GM18870 (cell line): ENCODE results near the gene CHST11.
"Not testable (repeated sequence)": the region's sequence is repeated elsewhere in the genome, so short reads cannot be mapped to it uniquely, and the experiment has no call there.

Experiments used
- ATAC-seq: cut with Tn5 transposase; IDR thresholded peaks from one replicate; pipeline ENCODE4 v1.9.1; 2021; ENCODE audit warnings: moderate library complexity; ENCODE audit not compliant: unreplicated experiment

The CHST11 gene

DNA sequence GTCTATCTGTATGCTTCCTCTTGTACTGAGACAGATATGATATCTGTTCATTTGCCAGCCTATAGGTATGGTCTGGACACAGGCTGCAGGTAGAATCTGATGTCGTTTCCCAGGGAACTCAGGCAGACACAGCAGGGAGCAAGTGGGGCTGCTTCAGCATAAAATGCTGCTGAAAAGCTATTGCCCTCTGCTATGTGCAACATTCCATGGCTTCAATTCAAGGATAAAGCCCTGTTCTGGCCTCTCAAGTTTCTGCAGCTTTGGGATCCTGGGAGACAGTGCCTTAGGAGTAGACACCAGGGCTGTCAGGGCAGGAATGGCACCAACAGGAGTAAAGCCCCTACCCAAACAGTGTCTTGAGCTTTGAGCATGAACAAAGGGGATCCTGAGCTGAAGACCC is 327.8 kb downstream of the CHST11 start:
- ATAC-seq: no peak

DNA sequence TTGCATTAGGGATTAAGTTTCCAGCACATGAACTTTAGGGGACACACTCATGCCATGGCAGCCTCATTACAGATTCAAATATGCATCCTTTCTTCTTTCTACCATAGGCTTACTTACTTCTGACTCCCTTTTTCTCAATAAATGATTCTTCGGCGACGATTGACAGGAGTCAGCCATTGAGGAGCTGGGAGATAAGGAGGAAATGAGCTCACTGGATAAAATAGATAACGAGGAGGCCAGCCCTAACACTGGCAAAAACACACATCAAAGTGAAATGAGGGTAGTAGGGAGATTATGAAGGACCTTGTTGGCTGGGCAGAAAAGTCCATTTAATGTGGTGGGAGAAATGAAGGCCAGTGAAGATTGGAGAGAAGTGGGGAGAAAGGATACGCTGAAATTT is 329.1 kb downstream of the CHST11 start:
- no peak for ATAC-seq

DNA sequence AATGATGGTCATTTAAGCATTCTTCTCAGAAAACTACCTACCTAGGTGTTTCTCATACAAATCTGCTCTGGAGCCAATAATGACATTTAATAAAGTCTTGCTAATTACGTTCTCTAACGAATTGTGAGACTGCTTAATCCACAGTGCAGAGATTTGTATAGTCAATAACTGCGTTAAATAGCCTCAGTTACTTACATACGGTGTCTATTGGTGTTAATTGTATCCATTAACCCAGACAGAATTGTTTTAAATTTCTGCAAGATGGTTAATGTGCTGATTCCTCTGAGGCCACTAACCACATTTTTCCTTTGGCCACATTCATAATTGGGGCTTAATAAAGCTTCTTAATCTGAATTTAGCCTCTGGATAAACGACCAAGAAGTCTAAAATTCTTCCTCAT is 329.6 kb downstream of the CHST11 start:
- ATAC-seq: no peak

DNA sequence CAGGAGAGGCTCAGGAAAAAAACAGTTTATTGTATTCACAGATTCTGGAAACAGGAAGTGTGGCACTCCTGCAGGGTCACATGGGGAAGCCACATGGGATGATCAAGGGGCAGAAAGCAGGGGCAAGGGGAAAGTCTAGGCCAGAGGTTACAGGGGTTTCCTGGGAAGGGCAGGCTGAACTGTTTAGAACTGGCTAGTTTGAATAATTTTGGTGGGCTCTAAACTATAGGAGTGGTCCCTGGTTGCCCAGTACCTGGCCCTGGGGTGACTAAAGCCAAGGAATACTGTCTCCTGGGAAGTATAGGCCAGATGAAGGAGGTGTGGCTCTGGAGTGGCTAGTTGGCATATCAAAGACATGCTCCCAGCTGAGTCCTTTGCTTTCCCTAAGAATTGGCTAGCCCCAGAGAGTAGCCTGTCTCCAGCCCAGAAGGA is 332.1 kb downstream of the CHST11 start:
- no peak for ATAC-seq

DNA sequence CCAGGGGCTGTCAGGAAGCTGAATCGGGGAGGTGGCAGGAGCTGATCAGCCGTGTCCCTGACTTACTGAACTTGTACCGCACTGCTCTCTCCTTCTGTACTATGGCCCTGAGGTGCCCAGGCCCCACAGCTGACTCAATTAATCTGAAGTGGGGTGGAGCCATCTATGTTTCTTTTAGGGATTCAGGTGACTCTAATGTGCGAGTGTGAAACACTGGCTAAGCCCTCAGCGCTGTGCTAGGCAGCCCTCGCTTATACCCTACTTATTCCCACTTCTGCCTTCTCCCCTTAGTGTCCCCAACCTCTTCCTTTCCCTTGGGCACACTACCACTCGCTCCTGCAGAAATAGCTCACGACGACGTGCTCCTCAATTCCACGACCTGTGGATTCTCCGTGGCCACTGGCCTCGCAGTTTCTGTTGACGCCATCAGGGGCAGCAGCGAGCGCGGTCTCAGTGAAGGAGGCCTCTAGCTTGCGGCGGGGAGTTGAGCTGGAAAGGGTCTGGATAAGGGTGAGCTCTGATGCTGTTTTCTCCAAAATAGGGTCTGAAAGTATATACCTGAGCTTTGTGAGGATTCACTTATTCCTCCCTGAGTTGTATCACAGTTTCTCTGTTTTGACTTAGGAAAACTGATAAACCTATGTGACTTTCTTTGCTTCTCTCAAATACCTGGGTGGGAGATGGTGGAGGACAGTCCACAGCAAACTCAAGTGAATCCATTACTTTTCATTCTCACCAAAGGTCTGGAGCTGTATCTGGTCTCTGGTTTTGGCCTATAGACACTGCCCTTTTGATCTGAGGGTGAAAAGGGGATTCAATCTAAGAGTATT is 333.8 kb downstream of the CHST11 start:
- no peak for ATAC-seq

DNA sequence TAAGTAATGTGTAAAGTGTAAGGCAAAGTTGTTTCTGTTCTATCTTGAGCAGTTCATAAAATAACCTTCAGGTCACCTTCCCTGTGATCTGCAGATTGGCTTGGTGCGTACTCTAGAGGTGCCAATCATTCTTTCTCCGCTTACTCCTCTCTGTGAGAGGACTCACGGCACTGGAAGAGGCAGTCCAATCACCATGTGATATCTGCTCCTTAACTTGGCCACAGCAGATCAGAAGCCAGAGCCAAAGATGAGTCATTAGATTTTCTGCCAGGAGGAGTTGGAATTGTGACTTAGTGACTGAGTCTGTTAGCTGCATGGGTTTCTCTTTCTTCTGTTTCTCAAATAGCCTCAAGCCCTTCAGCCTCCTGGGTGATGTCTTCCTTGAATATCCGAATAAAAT is 335.8 kb downstream of the CHST11 start:
- ATAC-seq: no peak

DNA sequence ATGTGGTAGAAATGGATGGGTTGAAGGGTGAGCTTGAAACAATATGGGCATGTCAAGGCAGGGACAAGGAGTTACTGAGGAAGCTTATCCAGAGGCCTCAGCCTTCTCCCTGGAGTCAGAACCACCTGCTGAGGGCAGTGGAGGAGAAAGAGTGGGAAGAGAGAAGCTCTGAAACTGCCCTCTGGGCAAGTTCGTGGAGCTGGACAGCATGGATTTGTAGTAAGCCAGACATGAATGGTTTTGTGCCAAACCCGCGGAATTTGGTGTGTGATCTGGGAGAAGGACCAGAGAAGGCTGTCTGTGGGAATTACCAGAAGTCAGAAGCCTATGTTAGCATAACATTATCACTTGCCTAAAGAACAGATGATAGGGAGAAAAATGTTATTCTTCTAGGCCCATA is 336.5 kb downstream of the CHST11 start:
- ATAC-seq: no peak

DNA sequence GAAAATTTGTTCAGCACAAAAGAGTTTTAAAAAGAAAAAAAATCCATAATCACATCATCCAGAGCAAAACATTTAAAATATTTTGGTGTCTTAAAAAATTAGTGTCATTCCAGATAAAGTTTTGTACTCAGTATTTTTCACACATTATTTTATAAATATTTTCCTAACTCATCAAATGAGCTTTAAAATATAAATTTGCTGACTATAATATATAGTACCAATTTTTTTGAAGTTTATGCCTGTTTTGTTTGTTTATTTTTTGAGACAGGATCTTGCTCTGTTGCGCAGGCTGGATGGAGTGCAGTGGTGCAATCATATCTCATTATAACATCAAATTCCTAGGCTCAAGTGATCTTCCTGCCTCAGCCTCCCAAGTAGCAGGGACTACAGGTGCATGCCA is 337.2 kb downstream of the CHST11 start:
- no peak for ATAC-seq

DNA sequence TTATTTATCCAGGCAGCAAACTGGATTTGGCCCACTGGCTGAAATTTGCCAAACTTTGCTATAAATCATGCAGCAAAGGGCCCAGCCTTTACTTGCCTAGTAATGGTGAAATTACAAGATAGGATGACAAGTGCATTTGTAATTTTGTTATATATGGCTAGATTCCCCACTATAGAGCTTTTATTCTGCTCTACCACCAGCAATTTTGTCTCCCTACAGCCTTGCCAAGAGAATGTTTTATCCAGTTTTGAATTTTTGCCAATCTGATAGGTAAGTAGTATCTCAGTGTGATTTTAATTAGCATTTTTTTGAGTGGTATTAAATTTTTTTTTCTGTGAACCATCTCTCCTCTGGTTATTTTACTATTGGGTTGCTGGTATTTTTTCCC is 339.7 kb downstream of the CHST11 start:
- no peak for ATAC-seq

DNA sequence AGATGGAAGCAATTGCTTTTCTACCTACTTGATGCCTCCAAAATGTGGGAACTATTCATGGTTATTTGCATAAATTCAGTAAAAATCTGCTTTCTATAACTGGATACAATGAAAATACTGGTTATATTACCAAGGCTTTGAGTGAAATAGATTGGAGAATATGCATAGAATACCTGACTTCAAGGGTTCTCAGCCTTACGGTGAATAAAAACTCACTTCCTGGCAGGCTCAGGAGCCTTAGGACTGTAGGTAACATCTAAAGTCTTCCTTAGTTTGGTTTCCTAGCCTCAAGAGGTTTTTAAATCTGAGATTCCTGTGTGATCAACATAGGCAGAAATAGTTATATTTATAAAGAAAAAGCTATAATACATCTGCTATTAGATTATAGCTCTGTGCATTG is 342.7 kb downstream of the CHST11 start:
- ATAC-seq: no peak

DNA sequence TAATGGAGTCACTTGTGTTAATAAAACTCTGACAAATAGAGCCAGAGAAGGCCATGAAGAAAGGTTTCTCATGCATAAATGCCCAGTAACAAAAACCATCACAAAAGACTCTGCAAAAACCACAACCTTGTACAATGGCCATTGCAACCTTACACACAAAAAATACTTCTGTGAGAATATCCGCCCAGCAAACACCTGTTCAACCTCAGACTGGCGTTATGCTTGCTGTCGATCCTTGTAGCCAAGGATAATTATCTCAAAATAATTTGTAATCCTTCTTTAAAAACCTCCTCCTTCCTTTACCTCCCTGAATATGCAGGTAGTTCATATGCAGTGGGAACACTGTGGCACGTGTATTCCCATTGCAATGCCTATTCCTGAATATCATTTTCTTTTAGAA is 344.3 kb downstream of the CHST11 start:
- ATAC-seq: no peak

DNA sequence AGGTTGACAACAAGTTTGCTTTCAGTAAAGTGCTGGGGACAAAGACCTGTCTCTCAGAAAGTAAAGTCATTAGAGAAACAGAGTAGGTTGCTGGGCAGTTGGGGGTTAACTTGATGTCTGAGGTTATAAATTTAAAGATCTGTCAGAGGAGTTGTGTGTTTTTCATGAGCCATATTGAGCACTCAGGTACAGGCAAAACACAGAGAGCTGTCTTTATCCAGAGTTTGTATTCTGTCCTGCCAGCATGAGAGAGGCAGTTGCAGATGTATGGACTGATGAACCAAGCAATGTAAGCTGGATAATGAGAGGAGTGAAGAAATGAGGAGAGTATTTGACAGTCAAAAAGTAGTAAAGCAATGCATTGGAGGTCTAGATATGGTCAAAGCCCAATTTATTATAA is 344.7 kb downstream of the CHST11 start:
- no peak for ATAC-seq

DNA sequence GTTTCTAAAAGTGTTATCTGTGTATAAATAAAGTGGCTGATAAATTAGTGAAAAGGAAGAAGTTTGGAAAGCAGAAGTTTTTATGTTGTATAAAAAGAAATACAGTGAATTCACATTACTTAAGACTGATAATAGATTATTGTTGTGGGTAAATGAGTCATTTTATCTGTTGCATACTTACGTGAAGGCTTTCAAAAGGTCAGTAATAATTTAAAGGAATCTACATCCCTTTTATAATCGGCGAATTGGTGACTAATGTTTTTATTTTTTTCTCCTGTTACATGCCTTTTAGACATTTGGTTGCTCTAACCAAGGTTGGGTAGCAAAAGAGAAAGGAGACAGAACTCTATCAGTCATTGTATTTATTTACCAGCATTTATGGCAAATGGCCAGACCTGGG is 345.5 kb downstream of the CHST11 start:
- ATAC-seq: no peak

DNA sequence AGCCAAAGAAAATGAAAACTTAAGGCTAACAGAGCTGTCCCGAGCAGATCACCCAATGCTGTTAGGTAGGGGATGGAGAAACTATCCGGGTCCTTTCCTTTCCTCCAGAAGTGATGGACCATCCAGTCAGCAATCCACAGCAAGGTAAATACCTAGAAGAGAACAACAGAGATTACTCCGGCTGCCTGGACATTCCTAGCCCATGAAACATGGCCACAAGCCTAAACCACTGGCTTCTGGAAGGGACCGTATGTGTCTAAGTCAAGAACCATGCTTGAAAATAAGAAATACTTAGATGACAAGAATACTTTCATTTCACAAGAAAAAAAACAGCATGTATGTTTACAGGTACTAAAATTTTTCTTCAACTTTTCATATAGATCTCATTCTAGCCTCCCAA is 348.4 kb downstream of the CHST11 start:
- ATAC-seq: no peak

DNA sequence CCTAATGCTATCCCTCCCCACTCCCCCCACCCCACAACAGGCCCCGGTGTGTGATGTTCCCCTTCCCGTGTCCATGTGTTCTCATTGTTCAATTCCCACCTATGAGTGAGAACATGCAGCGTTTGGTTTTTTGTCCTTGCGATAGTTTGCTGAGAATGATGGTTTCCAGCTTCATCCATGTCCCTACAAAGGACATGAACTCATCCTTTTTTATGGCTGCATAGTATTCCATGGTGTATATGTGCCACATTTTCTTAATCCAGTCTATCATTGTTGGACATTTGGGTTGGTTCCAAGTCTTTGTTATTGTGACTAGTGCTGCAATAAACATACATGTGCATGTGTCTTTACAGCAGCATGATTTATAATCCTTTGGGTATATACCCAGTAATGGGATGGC is 349.4 kb downstream of the CHST11 start:
- not testable (repeated sequence) for ATAC-seq

DNA sequence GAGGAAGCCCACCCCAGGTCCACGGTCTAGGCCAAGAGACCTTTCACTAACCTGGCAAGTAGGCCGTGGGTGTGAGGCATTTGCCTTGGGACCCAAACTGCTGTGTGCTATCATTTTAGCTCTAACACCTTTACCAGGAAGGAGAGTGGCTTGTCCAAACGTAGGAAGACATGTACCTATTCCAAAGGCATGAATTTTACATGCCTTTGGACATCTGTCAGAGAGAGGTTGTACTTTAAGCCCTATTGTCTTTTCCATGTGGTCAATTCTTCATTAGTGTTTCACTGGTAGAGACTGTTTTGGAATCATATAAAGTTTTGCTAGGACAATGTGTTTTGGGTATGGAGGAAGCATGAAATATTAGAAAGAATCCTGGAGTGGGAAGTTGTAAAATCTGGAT is 352.5 kb downstream of the CHST11 start:
- ATAC-seq: no peak

DNA sequence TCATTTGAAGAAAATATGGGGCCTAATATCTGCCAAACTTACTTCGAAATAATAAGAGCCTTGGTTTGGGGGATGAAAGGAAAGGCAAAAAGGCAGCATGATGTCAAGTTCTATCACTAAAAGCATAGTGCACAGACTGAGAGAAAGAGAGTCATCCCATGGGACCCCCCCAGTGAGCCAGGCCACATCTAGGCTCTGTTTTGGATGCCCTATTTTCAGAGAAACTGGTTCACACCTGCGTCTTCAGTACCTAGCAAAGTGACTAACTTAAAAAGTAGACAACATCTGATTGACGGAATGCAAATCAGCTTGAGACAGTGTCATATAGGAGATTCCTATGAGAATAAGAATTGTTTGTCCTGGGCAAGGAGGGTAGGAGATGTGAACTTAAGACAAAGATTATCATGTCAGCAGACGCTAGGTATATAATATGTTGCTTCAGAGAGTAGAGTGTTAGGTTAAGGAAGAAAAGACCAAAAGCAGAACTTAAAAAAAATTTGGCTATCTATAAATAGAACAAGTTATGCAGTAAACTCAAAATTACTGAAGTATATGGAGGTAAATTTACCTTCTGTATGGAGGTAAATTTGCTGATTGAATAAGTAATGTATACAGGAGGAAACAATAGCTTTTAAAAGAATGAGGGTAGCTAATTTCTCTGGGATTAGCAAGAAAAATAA is 353.1 kb downstream of the CHST11 start:
- no peak for ATAC-seq
